Panc1 (cell line): ENCODE results near the gene GPR33. TPM values are rescaled to one million over a fixed set of nuclear protein-coding genes. Genes with fewer than 3 reads are reported as not detected.

Source experiments
- ATAC-seq: fragments of 200-7000 bp; cut with Tn5 transposase; 2 replicates; pipeline ENCODE4 v1.9.1; 2020; ENCODE audit warnings: mild to moderate bottlenecking, moderate library complexity
- BruUV-seq: library from RNA; stranded (reverse); fragments of 400-500 nt; replicated peaks from 2 replicates; lab custom pipeline; 2021; lab: Mats Ljungman, UMichigan
- CTCF ChIA-PET: fragments of 300-600 bp; sonication (Branson Sonifier 250); formaldehyde crosslinking; loops from one replicate; lab custom pipeline; 2022; ENCODE audit warnings: antibody characterized with exemption; lab: Charles Lee
- POLR2A ChIA-PET: fragments of 300-600 bp; sonication (Branson Sonifier 250); formaldehyde crosslinking; loops from one replicate; lab custom pipeline; 2022; ENCODE audit warnings: antibody characterized with exemption; lab: Charles Lee
- DNase-seq: peaks from one replicate; pipeline ENCODE4 v3.0.0-alpha.2; 2010; ENCODE audit warnings: low read depth, low spot score
- H3K27ac ChIP-seq: 2 replicates; pipeline ENCODE4 v1.5.1; 2011; ENCODE audit warnings: mild to moderate bottlenecking, low read length, inconsistent platforms
- H3K27me3 ChIP-seq: fragments of 200-500 bp; sonication (Bioruptor generic); 2 replicates; pipeline ENCODE4 v1.6.0; 2014; ENCODE audit warnings: low read length, inconsistent platforms; ENCODE audit not compliant: control insufficient read depth, insufficient read depth
- H3K36me3 ChIP-seq: fragments of 200-500 bp; sonication (Bioruptor generic); 2 replicates; pipeline ENCODE4 v1.5.1; 2014; ENCODE audit warnings: inconsistent platforms, mild to moderate bottlenecking, low read length, moderate library complexity; ENCODE audit not compliant: control insufficient read depth, insufficient read depth
- H3K4me1 ChIP-seq: 2 replicates; pipeline ENCODE4 v1.5.1; 2011; ENCODE audit warnings: inconsistent platforms, mild to moderate bottlenecking, low read length, moderate library complexity; ENCODE audit not compliant: control insufficient read depth, insufficient read depth
- H3K4me3 ChIP-seq, 2 experiments: 2 replicates each; pipeline ENCODE4 v1.5.1; 2011 to 2012; ENCODE audit warnings: low read depth in 2 of 2, low read length in 2 of 2, mild to moderate bottlenecking in 2 of 2, inconsistent platforms in 1 of 2, moderate library complexity in 1 of 2
- H3K9me3 ChIP-seq: fragments of 200-500 bp; sonication (Bioruptor generic); 2 replicates; pipeline ENCODE4 v1.5.1; 2014; ENCODE audit warnings: low read depth, mild to moderate bottlenecking, inconsistent platforms, low read length, moderate library complexity; ENCODE audit not compliant: control insufficient read depth, insufficient read depth
- POLR2AphosphoS5 ChIP-seq: IDR thresholded peaks from 2 replicates; pipeline ENCODE4 v1.6.1; 2012; ENCODE audit warnings: mild to moderate bottlenecking, low read depth, low read length, moderate library complexity
- SIN3A ChIP-seq: IDR thresholded peaks from 2 replicates; pipeline ENCODE4 v1.6.1; 2012; ENCODE audit warnings: low read depth, mild to moderate bottlenecking, low read length, moderate library complexity, borderline replicate concordance; ENCODE audit not compliant: insufficient read depth
- TCF7L2 ChIP-seq: IDR thresholded peaks from 2 replicates; pipeline ENCODE4 v1.6.1; 2011; ENCODE audit warnings: mild to moderate bottlenecking, low read depth, low read length, inconsistent platforms
- in situ Hi-C: cut with HindIII; loops from 2 replicates; pipeline ENCODE4 v1.10.0; 2016; ENCODE audit warnings: low sequenced_read_pairs, low pct_unique_long_range_greater_than_20kb
- intact Hi-C: fragments of 100-400 bp; cut with micrococcal nuclease; formaldehyde crosslinking; loops from one replicate; pipeline ENCODE4 v1.10.0; 2022; ENCODE audit not compliant: unreplicated experiment
- total RNA-seq: library from RNA; stranded (reverse); gene quantifications from one replicate; pipeline ENCODE4 v1.2.1, GENCODE V29; 2021; ENCODE audit not compliant: unreplicated experiment
- TF ChIP-seq, protein P1 (sequence below), 2 experiments: IDR thresholded peaks; 2 replicates each; pipeline ENCODE4 v1.6.1; 2011 to 2012; ENCODE audit warnings: low read depth in 2 of 2, control low read depth in 1 of 2, low read length in 1 of 2, mild to moderate bottlenecking in 1 of 2, moderate library complexity in 1 of 2; ENCODE audit not compliant: insufficient read depth in 1 of 2
- TF ChIP-seq, protein P2 (sequence below): fragments of 450-650 bp; IDR thresholded peaks from 2 replicates; pipeline ENCODE4 v1.5.1; 2017; ENCODE audit warnings: mild to moderate bottlenecking

Gene GPR33
- total RNA-seq, 1 experiment from 2014 or later, result not detected

DNA sequence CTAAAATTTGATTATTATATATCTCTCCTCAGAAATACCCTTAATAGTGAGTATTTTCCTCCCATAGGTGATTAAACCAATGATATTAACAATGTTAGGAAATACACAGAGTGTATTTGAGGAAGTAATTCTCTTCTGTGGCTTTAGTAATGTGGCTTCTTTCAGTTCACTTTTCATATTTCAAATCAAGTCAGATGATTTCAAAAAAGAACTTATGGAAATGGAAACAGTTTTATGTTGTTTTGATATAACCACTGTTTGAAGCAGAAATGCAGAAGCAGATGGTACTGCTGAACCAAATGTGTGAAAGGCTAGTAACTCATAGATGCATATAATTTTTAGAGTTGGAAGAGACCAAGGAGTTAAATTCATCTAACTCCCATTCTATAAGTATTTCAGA lies 1.9 kb upstream of the GPR33 start:
- in situ Hi-C loops (no loop called here), intact Hi-C loops (no loop called here)
- Histone ChIP-seq H3K27me3 (no peaks in the 10 kb centered on the region; the same call in 1 of the 2 replicates), H3K36me3 (no peaks in the 10 kb centered on the region), H3K4me1 (no peaks in the 10 kb centered on the region), H3K27ac (no peak overlapping the region), H3K4me3 (no peak overlapping the region), H3K9me3 (no peaks in the 10 kb centered on the region)
- BruUV-seq, result no TSS peak
- POLR2A ChIA-PET, result no interaction called here
- TF ChIP-seq TCF7L2 (no peak), SIN3A (no peak), POLR2AphosphoS5 (no peak)
- TF ChIP-seq, protein P1, sequence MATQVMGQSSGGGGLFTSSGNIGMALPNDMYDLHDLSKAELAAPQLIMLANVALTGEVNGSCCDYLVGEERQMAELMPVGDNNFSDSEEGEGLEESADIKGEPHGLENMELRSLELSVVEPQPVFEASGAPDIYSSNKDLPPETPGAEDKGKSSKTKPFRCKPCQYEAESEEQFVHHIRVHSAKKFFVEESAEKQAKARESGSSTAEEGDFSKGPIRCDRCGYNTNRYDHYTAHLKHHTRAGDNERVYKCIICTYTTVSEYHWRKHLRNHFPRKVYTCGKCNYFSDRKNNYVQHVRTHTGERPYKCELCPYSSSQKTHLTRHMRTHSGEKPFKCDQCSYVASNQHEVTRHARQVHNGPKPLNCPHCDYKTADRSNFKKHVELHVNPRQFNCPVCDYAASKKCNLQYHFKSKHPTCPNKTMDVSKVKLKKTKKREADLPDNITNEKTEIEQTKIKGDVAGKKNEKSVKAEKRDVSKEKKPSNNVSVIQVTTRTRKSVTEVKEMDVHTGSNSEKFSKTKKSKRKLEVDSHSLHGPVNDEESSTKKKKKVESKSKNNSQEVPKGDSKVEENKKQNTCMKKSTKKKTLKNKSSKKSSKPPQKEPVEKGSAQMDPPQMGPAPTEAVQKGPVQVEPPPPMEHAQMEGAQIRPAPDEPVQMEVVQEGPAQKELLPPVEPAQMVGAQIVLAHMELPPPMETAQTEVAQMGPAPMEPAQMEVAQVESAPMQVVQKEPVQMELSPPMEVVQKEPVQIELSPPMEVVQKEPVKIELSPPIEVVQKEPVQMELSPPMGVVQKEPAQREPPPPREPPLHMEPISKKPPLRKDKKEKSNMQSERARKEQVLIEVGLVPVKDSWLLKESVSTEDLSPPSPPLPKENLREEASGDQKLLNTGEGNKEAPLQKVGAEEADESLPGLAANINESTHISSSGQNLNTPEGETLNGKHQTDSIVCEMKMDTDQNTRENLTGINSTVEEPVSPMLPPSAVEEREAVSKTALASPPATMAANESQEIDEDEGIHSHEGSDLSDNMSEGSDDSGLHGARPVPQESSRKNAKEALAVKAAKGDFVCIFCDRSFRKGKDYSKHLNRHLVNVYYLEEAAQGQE (IDR thresholded peaks at IDR 0.05; ENCODE audit: insufficient read depth in 1 of 2, low read depth in 2 of 2, low read length in 1 of 2), result no peak
- TF ChIP-seq, protein P2, sequence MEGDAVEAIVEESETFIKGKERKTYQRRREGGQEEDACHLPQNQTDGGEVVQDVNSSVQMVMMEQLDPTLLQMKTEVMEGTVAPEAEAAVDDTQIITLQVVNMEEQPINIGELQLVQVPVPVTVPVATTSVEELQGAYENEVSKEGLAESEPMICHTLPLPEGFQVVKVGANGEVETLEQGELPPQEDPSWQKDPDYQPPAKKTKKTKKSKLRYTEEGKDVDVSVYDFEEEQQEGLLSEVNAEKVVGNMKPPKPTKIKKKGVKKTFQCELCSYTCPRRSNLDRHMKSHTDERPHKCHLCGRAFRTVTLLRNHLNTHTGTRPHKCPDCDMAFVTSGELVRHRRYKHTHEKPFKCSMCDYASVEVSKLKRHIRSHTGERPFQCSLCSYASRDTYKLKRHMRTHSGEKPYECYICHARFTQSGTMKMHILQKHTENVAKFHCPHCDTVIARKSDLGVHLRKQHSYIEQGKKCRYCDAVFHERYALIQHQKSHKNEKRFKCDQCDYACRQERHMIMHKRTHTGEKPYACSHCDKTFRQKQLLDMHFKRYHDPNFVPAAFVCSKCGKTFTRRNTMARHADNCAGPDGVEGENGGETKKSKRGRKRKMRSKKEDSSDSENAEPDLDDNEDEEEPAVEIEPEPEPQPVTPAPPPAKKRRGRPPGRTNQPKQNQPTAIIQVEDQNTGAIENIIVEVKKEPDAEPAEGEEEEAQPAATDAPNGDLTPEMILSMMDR, result no peak
- CTCF ChIA-PET, result no interaction called here
- ATAC-seq (no peak), DNase-seq (no peak)

DNA sequence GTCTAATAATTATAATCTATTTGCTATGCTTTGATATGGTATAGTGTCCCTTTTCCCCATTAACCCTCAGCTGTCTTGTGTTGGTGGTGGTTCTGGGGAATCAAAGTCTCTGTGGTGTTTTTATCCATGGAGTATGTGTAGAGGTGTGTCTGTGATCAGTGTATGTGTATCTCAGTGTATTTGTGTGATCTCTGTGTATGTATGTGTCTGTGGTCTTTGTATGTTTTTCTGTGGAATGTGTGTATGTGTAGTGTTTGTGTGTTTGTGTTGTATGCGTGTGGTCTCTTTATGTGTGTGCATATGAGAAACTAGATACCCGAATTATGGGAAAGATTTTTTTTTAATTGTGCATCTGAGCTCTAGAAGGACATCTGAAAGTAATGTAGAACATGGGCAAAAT lies 1.1 kb downstream of the GPR33 start:
- CTCF ChIA-PET, result no interaction called here
- H3K9me3 ChIP-seq, result no peaks in the 10 kb centered on the region
- no peak for TF ChIP-seq TCF7L2
- TF ChIP-seq, protein P2, result no peak
- TF ChIP-seq SIN3A, result no peak
- TF ChIP-seq, protein P1 (IDR thresholded peaks at IDR 0.05; ENCODE audit: insufficient read depth in 1 of 2, low read depth in 2 of 2, low read length in 1 of 2), result no peak
- no peak for TF ChIP-seq POLR2AphosphoS5
- POLR2A ChIA-PET, result no interaction called here
- DNase-seq (no peak), ATAC-seq (no peak)
- no peaks in the 10 kb centered on the region for H3K36me3 ChIP-seq
- H3K27me3 ChIP-seq, result no peaks in the 10 kb centered on the region; the same call in 1 of the 2 replicates
- in situ Hi-C loops, result no loop called here
- intact Hi-C loops, result no loop called here
- BruUV-seq, result no TSS peak
- no peak overlapping the region for H3K27ac ChIP-seq
- no peak overlapping the region for H3K4me3 ChIP-seq
- no peaks in the 10 kb centered on the region for H3K4me1 ChIP-seq
